Measurements from ENCODE around the gene SUN1. TPM values are rescaled to one million over a fixed set of nuclear protein-coding genes. Genes with fewer than 3 reads are reported as not detected.

SUN1 gene
- total and polyA plus RNA-seq, 9 of the 15 experiments (the other 6 are each of a cell fraction or from before 2014, with no cell fraction given): 36.8 to 132 (median 62.3) TPM

DNA sequence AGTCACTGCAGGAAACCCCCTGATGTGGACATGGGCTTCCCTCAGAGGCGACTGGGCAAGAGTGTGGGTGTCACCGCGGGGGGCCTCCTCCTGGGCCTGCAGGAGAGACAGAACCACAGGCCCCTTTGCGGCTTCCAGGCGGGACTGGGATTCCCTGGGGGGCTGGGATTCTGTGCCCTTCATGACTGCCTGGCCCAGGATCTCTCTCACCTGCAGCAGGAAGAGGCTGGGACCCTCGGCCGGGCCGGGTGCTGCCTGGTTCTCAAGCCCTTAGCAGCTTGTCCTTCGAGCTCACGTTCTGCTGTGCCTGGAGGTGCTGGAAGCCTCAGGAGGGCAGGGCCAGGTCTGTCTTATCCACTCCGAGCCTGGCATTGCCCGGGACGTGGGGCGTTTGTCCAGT is 11.8 kb downstream of the SUN1 start:
- in situ Hi-C loops (cut with MboI): no loop called here
- H4K20me1 ChIP-seq (replicated peaks; ENCODE audit: control insufficient read depth, insufficient read depth, low read length): no peaks in the 10 kb centered on the region
- no peak for TF ChIP-seq EP300 (IDR thresholded peaks at IDR 0.05; ENCODE audit: low read length)
- TF ChIP-seq HDAC2 (IDR thresholded peaks at IDR 0.05): no peak
- no peak for TF ChIP-seq PURB (CRISPR knock-in tag; IDR thresholded peaks at IDR 0.05; ENCODE audit: low read depth)
- TF ChIP-seq HDAC1 (IDR thresholded peaks at IDR 0.05): no peak
- TF ChIP-seq, protein P1, sequence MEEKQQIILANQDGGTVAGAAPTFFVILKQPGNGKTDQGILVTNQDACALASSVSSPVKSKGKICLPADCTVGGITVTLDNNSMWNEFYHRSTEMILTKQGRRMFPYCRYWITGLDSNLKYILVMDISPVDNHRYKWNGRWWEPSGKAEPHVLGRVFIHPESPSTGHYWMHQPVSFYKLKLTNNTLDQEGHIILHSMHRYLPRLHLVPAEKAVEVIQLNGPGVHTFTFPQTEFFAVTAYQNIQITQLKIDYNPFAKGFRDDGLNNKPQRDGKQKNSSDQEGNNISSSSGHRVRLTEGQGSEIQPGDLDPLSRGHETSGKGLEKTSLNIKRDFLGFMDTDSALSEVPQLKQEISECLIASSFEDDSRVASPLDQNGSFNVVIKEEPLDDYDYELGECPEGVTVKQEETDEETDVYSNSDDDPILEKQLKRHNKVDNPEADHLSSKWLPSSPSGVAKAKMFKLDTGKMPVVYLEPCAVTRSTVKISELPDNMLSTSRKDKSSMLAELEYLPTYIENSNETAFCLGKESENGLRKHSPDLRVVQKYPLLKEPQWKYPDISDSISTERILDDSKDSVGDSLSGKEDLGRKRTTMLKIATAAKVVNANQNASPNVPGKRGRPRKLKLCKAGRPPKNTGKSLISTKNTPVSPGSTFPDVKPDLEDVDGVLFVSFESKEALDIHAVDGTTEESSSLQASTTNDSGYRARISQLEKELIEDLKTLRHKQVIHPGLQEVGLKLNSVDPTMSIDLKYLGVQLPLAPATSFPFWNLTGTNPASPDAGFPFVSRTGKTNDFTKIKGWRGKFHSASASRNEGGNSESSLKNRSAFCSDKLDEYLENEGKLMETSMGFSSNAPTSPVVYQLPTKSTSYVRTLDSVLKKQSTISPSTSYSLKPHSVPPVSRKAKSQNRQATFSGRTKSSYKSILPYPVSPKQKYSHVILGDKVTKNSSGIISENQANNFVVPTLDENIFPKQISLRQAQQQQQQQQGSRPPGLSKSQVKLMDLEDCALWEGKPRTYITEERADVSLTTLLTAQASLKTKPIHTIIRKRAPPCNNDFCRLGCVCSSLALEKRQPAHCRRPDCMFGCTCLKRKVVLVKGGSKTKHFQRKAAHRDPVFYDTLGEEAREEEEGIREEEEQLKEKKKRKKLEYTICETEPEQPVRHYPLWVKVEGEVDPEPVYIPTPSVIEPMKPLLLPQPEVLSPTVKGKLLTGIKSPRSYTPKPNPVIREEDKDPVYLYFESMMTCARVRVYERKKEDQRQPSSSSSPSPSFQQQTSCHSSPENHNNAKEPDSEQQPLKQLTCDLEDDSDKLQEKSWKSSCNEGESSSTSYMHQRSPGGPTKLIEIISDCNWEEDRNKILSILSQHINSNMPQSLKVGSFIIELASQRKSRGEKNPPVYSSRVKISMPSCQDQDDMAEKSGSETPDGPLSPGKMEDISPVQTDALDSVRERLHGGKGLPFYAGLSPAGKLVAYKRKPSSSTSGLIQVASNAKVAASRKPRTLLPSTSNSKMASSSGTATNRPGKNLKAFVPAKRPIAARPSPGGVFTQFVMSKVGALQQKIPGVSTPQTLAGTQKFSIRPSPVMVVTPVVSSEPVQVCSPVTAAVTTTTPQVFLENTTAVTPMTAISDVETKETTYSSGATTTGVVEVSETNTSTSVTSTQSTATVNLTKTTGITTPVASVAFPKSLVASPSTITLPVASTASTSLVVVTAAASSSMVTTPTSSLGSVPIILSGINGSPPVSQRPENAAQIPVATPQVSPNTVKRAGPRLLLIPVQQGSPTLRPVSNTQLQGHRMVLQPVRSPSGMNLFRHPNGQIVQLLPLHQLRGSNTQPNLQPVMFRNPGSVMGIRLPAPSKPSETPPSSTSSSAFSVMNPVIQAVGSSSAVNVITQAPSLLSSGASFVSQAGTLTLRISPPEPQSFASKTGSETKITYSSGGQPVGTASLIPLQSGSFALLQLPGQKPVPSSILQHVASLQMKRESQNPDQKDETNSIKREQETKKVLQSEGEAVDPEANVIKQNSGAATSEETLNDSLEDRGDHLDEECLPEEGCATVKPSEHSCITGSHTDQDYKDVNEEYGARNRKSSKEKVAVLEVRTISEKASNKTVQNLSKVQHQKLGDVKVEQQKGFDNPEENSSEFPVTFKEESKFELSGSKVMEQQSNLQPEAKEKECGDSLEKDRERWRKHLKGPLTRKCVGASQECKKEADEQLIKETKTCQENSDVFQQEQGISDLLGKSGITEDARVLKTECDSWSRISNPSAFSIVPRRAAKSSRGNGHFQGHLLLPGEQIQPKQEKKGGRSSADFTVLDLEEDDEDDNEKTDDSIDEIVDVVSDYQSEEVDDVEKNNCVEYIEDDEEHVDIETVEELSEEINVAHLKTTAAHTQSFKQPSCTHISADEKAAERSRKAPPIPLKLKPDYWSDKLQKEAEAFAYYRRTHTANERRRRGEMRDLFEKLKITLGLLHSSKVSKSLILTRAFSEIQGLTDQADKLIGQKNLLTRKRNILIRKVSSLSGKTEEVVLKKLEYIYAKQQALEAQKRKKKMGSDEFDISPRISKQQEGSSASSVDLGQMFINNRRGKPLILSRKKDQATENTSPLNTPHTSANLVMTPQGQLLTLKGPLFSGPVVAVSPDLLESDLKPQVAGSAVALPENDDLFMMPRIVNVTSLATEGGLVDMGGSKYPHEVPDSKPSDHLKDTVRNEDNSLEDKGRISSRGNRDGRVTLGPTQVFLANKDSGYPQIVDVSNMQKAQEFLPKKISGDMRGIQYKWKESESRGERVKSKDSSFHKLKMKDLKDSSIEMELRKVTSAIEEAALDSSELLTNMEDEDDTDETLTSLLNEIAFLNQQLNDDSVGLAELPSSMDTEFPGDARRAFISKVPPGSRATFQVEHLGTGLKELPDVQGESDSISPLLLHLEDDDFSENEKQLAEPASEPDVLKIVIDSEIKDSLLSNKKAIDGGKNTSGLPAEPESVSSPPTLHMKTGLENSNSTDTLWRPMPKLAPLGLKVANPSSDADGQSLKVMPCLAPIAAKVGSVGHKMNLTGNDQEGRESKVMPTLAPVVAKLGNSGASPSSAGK (IDR thresholded peaks at IDR 0.05): no peak
- no peak for TF ChIP-seq BRCA1 (IDR thresholded peaks at IDR 0.05)
- TF ChIP-seq BRCA1 (CRISPR knock-in tag; IDR thresholded peaks at IDR 0.05): no peak
- TF ChIP-seq ZNF274 (IDR thresholded peaks at IDR 0.05; ENCODE audit: borderline replicate concordance, low read depth, low read length): no peak
- TF ChIP-seq HEY1 (CRISPR knock-in tag; IDR thresholded peaks at IDR 0.05; ENCODE audit: borderline replicate concordance): no peak
- TF ChIP-seq PHB2 (IDR thresholded peaks at IDR 0.05; ENCODE audit: low read depth): no peak
- no peak for TF ChIP-seq ZNF24 (IDR thresholded peaks at IDR 0.05)
- TF ChIP-seq ZNF134 (CRISPR knock-in tag; conservative IDR thresholded peaks at IDR 0.05): no peak
- TF ChIP-seq MED1 (CRISPR knock-in tag; IDR thresholded peaks at IDR 0.05; ENCODE audit: borderline replicate concordance): no peak
- TF ChIP-seq SAFB (IDR thresholded peaks at IDR 0.05; ENCODE audit: borderline replicate concordance, low read depth, low read length): no peak
- TF ChIP-seq HNRNPK (IDR thresholded peaks at IDR 0.05; ENCODE audit: low read depth, low read length, poor library complexity, severe bottlenecking): no peak

More for the DNA sequence above, 11.8 kb downstream of the SUN1 start:
- Histone ChIP-seq H3K4me1 (replicated peaks in 1 of 2; ENCODE audit: control insufficient read depth in 2 of 2, insufficient read depth in 2 of 2, low read length in 2 of 2) (peaks cover 0 to 6% of the 10 kb centered on the region in 2 experiments; a peak in 1 of 5 replicates), H3K4me3 (no peak overlapping the region), H2AFZ (ENCODE audit: low read depth, low read length) (no peak overlapping the region), H3K9ac (ENCODE audit: insufficient read depth in 1 of 2, low read depth in 2 of 2, low read length in 2 of 2) (no peak overlapping the region), H3K36me3 (ENCODE audit: control insufficient read depth, insufficient read depth, low read length) (peaks cover 65% of the 10 kb centered on the region; the same call in 2 of the 3 replicates), H3K9me1 (ENCODE audit: control insufficient read depth, insufficient read depth, low read length) (no peaks in the 10 kb centered on the region), H3K4me2 (ENCODE audit: insufficient read depth, low read length) (no peak overlapping the region), H3K27ac (ENCODE audit: extremely low read depth, low read depth, low read length) (no peak overlapping the region), H3K27me3 (ENCODE audit: control insufficient read depth in 2 of 2, insufficient read depth in 2 of 2, low read length in 2 of 2) (no peaks in the 10 kb centered on the region), H3K79me2 (ENCODE audit: control insufficient read depth, insufficient read depth, low read length) (peaks cover 5% of the 10 kb centered on the region; the same call in 1 of the 3 replicates), H3K9me3 (replicated peaks; ENCODE audit: control insufficient read depth, insufficient read depth, low read depth, low read length) (peaks cover 3% of the 10 kb centered on the region)
- WGBS (ENCODE audit: insufficient coverage, low coverage, missing lambda C conversion rate): 96% methylated on average over 13 of the region's 14 CpGs
- DNase-seq (ENCODE audit: extremely low read depth in 1 of 4, low spot score in 3 of 4): no peak
- intact Hi-C loops (cut with micrococcal nuclease): no loop called here
- POLR2A ChIA-PET: no interaction called here
- no peak for FAIRE-seq
- no peak for ATAC-seq
- no TSS peak for BruUV-seq (replicated peaks)
- CTCF ChIA-PET (ENCODE audit: low intra/inter-chr PET ratio): no interaction called here
